Type B pancreatic cell (in vitro differentiated cells): ENCODE measurements around the gene ZC3H12D. TPM values are rescaled to one million over a fixed set of nuclear protein-coding genes. Genes with fewer than 3 reads are reported as not detected.
"Not testable (repeated sequence)": the region's sequence is repeated elsewhere in the genome, so short reads cannot be mapped to it uniquely, and the experiment has no call there.

Experiments used
- DNase-seq: peaks from one replicate; pipeline ENCODE4 v3.0.0; 2021; ENCODE audit warnings: mixed read lengths; ENCODE audit not compliant: unreplicated experiment; ENCODE audit errors: extremely low spot score
- H3K27ac Mint-ChIP-seq: 2 replicates; pipeline ENCODE4 v1.8.0; 2021; ENCODE audit warnings: mild to moderate bottlenecking, mixed read lengths
- H3K27me3 Mint-ChIP-seq: 2 replicates; pipeline ENCODE4 v1.8.0; 2021; ENCODE audit warnings: mixed read lengths
- H3K36me3 Mint-ChIP-seq: 2 replicates; pipeline ENCODE4 v1.8.0; 2021; ENCODE audit warnings: mixed read lengths
- H3K4me1 Mint-ChIP-seq: one replicate; pipeline ENCODE4 v1.8.0; 2021; ENCODE audit warnings: mixed read lengths; ENCODE audit not compliant: unreplicated experiment
- H3K4me3 Mint-ChIP-seq: 2 replicates; pipeline ENCODE4 v1.8.0; 2021; ENCODE audit warnings: mild to moderate bottlenecking, mixed read lengths
- H3K9me3 Mint-ChIP-seq: 2 replicates; pipeline ENCODE4 v1.8.0; 2021; ENCODE audit warnings: mixed read lengths
- total RNA-seq: library from RNA; stranded (reverse); gene quantifications from 2 replicates; pipeline ENCODE4 v1.2.1, GENCODE V29; 2021; ENCODE audit warnings: low replicate concordance
- TF ChIP-seq, protein P1 (sequence below): fragments of 200-600 bp; sonication (generic); conservative IDR thresholded peaks from 2 replicates; pipeline ENCODE4 v1.5.0; 2021; ENCODE audit warnings: antibody characterized with exemption, mild to moderate bottlenecking

The ZC3H12D gene
- total RNA-seq, 1 donor from 2014 or later = 0.58 TPM

DNA sequence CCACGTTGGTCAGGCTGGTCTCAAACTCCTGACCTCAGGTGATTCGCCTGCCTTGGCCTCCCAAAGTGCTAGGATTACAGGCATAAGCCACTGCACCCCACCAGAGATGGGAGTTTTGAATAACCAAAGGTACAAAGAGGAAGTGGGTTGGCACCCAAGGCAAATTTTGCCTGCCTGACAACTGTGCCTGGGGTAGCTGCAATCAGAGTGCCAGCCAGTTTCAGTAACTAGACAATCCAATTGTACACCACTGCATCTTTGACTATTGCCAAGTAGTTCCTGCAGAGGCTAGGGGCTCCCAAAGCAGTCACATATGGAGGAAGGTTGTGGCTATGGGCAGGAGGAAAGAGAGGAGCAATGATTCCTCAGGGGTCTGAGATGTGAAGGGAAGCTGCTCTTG lies 16.6 kb downstream of the ZC3H12D start:
- H3K27ac Mint-ChIP-seq = no peak overlapping the region
- no peak overlapping the region for H3K4me3 Mint-ChIP-seq
- DNase-seq = no peak
- peaks cover 6% of the 10 kb centered on the region for H3K27me3 Mint-ChIP-seq
- peaks cover 11% of the 10 kb centered on the region for H3K4me1 Mint-ChIP-seq
- no peaks in the 10 kb centered on the region for H3K36me3 Mint-ChIP-seq
- TF ChIP-seq, protein P1, sequence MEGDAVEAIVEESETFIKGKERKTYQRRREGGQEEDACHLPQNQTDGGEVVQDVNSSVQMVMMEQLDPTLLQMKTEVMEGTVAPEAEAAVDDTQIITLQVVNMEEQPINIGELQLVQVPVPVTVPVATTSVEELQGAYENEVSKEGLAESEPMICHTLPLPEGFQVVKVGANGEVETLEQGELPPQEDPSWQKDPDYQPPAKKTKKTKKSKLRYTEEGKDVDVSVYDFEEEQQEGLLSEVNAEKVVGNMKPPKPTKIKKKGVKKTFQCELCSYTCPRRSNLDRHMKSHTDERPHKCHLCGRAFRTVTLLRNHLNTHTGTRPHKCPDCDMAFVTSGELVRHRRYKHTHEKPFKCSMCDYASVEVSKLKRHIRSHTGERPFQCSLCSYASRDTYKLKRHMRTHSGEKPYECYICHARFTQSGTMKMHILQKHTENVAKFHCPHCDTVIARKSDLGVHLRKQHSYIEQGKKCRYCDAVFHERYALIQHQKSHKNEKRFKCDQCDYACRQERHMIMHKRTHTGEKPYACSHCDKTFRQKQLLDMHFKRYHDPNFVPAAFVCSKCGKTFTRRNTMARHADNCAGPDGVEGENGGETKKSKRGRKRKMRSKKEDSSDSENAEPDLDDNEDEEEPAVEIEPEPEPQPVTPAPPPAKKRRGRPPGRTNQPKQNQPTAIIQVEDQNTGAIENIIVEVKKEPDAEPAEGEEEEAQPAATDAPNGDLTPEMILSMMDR = no peak
- no peaks in the 10 kb centered on the region for H3K9me3 Mint-ChIP-seq

DNA sequence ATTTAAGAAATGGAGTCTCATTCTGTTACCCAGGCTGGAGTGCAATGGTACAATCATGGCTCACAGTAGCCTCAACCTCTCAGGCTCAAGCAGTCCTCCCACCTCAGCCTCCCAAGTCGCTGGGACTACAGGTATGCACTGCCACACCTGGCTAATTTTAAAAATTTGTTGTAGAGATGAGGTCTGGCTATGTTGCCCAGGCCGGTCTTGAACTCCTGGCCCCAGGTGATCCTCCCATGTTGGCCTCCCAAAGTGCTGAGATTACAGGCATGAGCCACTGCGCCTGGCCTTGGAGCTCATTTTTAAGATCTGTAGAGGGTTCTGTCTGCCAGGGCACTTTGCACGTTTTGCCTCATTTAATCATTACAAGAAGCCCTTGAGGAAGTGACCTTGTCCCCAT lies 17.5 kb downstream of the ZC3H12D start:
- Mint-ChIP-seq H3K4me3 (no peak overlapping the region), H3K4me1 (peaks cover 11% of the 10 kb centered on the region), H3K27me3 (peaks cover 6% of the 10 kb centered on the region), H3K36me3 (no peaks in the 10 kb centered on the region), H3K27ac (no peak overlapping the region), H3K9me3 (no peaks in the 10 kb centered on the region)
- TF ChIP-seq, protein P1 = no peak
- DNase-seq = no peak

DNA sequence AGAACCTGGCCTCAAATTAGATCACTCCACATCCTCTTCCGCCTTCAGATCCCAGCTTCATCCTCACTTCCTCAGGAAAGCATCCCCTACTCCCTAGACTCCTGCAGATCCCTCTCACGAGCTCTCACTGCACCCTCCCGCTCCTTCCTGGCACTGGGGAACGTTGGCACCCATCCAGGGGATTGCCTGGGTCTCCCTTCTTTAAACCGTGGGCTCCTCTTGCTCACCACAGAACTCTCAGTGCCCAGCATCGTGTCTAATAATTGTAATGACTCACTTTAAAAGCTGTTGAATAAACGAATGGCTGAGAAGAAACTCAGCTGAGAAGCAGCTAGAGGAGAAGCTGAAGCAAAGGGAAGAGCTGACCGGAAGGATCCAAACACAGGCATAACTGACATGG lies 20.4 kb downstream of the ZC3H12D start:
- Mint-ChIP-seq H3K27ac (no peak overlapping the region), H3K4me1 (peaks cover 11% of the 10 kb centered on the region), H3K9me3 (no peaks in the 10 kb centered on the region), H3K4me3 (no peak overlapping the region), H3K36me3 (no peaks in the 10 kb centered on the region), H3K27me3 (peaks cover 6% of the 10 kb centered on the region)
- DNase-seq = no peak
- TF ChIP-seq, protein P1 = no peak

DNA sequence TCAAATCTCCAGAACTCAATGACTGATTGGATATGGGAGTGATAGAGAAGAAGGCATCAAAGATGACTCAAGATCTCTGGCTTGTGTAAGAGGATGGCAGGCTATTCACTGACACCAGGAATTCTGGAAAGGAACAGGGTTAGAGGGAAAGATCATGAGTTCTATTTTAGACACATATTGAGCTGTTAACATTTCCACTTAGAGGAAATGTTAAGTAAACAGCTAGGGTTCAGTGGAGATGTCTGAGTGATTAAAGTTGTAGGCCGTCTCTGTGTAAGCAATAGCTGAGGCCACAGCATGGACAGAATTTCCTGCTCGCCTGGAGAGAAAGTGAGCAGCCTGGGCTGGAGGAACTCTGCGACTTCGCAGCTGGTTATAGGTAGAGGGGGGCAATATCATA lies 21.0 kb downstream of the ZC3H12D start:
- no peak overlapping the region for H3K27ac Mint-ChIP-seq

DNA sequence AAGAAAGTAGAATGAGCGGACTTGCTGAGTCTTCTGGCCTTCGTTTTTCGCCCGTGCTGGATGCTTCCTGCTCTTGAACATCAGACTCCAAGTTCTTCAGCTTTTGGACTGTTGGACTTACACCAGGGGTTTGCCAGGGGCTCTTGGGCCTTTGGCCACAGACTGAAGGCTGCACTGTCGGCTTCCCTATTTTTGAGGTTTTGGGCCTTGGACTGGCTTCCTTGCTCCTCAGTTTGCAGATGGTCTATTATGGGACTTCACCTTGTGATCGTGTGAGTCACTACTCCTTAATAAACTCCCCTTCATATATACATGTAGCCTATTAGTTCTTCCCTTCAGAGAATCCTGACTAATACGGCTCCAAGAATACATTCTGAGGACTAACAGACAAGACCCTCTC lies 22.1 kb downstream of the ZC3H12D start:
- DNase-seq, H3K27me3 Mint-ChIP-seq, H3K4me3 Mint-ChIP-seq, H3K36me3 Mint-ChIP-seq, H3K27ac Mint-ChIP-seq, H3K9me3 Mint-ChIP-seq: not testable (repeated sequence)
- peaks cover 11% of the 10 kb centered on the region for H3K4me1 Mint-ChIP-seq

More for the DNA sequence above, 21.0 kb downstream of the ZC3H12D start:
- no peaks in the 10 kb centered on the region for H3K9me3 Mint-ChIP-seq
- peaks cover 11% of the 10 kb centered on the region for H3K4me1 Mint-ChIP-seq
- no peaks in the 10 kb centered on the region for H3K36me3 Mint-ChIP-seq
- no peak overlapping the region for H3K4me3 Mint-ChIP-seq
- peaks cover 7% of the 10 kb centered on the region for H3K27me3 Mint-ChIP-seq
- no peak for DNase-seq
- TF ChIP-seq, protein P1 = no peak

DNA sequence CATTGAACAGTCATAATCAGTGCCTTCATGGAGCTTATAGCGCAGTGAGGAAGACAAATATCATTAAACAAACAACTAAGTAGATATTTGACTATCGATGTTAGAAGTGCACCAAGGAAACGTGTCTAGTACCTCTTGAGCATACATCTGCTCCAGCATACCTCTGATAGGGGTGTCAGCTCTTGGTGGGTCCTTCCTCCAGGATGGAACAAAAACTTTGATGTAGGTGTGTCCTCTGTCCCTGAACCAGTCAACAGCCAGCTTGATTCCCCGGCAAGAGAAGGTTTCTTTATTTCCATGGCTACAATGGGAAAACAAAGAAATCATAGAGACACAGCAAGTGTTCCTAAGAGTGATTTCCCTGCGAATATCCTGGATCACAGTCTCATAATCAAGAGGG lies 23.1 kb downstream of the ZC3H12D start:
- TF ChIP-seq, protein P1 = no peak
- peaks cover 11% of the 10 kb centered on the region for H3K4me1 Mint-ChIP-seq
- H3K36me3 Mint-ChIP-seq = no peaks in the 10 kb centered on the region
- H3K27ac Mint-ChIP-seq = no peak overlapping the region
- no peak overlapping the region for H3K4me3 Mint-ChIP-seq
- no peak for DNase-seq
- H3K9me3 Mint-ChIP-seq = no peaks in the 10 kb centered on the region
- peaks cover 6% of the 10 kb centered on the region for H3K27me3 Mint-ChIP-seq

DNA sequence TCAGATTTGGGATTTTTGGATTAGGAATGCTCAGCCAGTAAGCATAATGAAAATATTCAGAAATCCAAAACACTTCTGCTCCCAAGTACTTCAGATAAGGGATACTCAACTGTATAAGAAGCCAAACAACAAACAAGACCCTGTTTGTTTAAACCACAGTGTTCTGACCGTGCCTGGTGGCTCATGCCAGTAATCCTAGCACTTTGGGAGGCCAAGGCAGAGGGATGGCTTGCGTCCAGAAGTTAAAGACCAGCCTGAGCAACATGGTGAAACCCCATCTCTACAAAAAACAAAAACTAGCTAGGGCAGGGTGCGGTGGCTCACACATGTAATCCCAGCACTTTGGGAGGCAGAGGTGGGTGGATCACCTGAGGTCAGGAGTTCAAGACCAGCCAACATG lies 24.6 kb downstream of the ZC3H12D start:
- not testable (repeated sequence) for DNase-seq, H3K27ac Mint-ChIP-seq, H3K27me3 Mint-ChIP-seq, H3K4me3 Mint-ChIP-seq, H3K36me3 Mint-ChIP-seq, H3K9me3 Mint-ChIP-seq
- peaks cover 11% of the 10 kb centered on the region for H3K4me1 Mint-ChIP-seq
